Left lung (tissue), 10 donors: ENCODE data around the gene MIPEP. TPM values are rescaled to one million over a fixed set of nuclear protein-coding genes. Genes with fewer than 3 reads are reported as not detected.
"Not testable (repeated sequence)": the region's sequence is repeated elsewhere in the genome, so short reads cannot be mapped to it uniquely, and the experiment has no call there.

Experiments
- ATAC-seq: fragments of 200-7000 bp; cut with Tn5 transposase; one replicate; pipeline ENCODE4 v1.9.1; 2020; ENCODE audit warnings: moderate library complexity
- DNase-seq, 4 donors: peaks; one replicate each; pipeline ENCODE4 v3.0.0-alpha.2; 2013 to 2020
- H3K27ac ChIP-seq, 2 donors: fragments of 200-600 bp; sonication (generic) in 1 of 2; one replicate each; pipeline versions ENCODE4 v1.5.0 to v1.8.0; 2020 to 2021
- H3K27me3 ChIP-seq, 2 donors: fragments of 200-600 bp; sonication (generic) in 1 of 2; one replicate each; pipeline versions ENCODE4 v1.5.0 to v1.8.0; 2020 to 2021
- H3K36me3 ChIP-seq, 2 donors: fragments of 200-600 bp; sonication (generic) in 1 of 2; one replicate each; pipeline versions ENCODE4 v1.5.0 to v1.8.0; 2020 to 2021
- H3K4me1 ChIP-seq, 2 donors: fragments of 200-600 bp; one replicate each; pipeline ENCODE4 v1.8.0; 2021
- H3K4me3 ChIP-seq, 2 donors: fragments of 200-600 bp; sonication (generic) in 1 of 2; one replicate each; pipeline versions ENCODE4 v1.5.0 to v1.8.0; 2020 to 2021; ENCODE audit warnings: mild to moderate bottlenecking in 1 of 2
- H3K9me3 ChIP-seq, 2 donors: fragments of 200-600 bp; sonication (generic) in 1 of 2; one replicate each; pipeline versions ENCODE4 v1.5.0 to v1.8.0; 2020 to 2021
- intact Hi-C, 2 donors: fragments of 100-400 bp; cut with DNase I; formaldehyde crosslinking; loops; one replicate each; pipeline versions ENCODE4 v1.11.2 to v1.14.2; 2022
- polyA plus RNA-seq, 6 donors: library from polyadenylated mRNA; unstranded; fragments of 120-200 nt; gene quantifications; one replicate each; pipeline ENCODE4 v1.2.1, GENCODE V29; 2013; ENCODE audit not compliant: insufficient read length in 6 of 6
- total RNA-seq, 2 donors: library from RNA; stranded (reverse); fragmentation: NEBNext Ultra II Directional; extraction: Animal tissue kit (Norgen Biotek cat#: 25700); gene quantifications; one replicate each; pipeline ENCODE4 v1.2.1, GENCODE V29; 2021
- TF ChIP-seq, protein P1 (sequence below), 2 donors: fragments of 200-600 bp; sonication (generic) in 1 of 2; IDR thresholded peaks; one replicate each; pipeline versions ENCODE4 v1.5.0 to v1.8.0; 2021; ENCODE audit warnings: antibody characterized with exemption in 2 of 2
- donor health status: DM: no; HTN: yes; CAD: no.
- donor health status: DM: no; HTN: no; CAD: no.

The MIPEP gene
- total and polyA plus RNA-seq, 8 donors, result 15.6 to 26.2 (median 17.4) TPM

DNA sequence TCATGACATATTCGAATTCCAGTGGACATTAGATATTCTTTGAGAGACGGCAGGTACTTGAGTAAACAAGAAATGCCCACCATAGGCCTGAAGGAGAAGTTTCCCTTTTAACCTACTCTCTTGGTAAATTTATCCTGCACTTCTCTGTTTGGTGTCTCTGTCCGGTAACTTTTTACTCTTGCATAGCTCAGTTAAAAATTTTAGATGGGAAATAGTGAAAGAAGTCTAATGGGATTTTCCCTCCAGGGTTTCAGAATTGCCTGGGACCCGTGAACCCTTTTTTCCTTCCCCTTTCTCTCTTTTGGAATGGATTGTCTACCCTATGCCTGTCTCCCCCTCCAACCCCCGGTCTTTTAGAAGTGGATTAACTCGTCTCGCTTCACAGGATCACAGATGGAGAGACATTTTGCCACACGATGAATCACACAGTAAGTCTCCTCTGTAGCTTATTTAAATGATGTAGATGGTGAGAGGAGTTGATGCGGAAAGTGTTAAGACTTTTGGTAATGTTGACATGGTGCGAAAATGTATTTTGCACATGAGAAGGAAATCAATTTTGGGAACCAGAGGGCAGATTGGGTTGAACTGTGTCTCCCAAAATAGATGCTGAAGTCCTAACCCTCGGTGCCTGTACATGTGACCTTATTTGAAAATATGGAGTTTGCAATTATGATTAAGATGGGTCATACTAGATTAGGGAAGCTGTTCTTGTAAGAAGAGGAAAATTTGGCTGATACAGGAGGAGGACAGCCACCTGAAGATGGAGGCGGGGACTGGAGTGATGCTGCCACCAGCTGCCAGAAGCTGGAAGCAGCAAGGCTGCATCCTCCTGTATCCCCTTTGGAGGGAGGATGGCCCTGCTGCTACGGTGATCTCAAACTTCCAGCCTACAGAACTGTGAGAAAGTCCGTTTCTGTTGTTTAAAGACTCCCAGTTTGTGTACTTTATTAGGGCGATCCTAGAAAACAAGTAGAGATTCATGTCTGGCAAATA lies 711 bp upstream of the MIPEP start:
- Histone ChIP-seq H3K27me3 (no peaks in the 10 kb centered on the region), H3K4me1 (peaks cover 6 to 15% of the 10 kb centered on the region in 2 donors), H3K9me3 (no peaks in the 10 kb centered on the region), H3K27ac (peak overlapping the region; percentile 86 to 89), H3K4me3 (peak overlapping the region; percentile 91 to 95), H3K36me3 (peaks cover 0 to 2% of the 10 kb centered on the region in 2 donors)
- TF ChIP-seq, protein P1, sequence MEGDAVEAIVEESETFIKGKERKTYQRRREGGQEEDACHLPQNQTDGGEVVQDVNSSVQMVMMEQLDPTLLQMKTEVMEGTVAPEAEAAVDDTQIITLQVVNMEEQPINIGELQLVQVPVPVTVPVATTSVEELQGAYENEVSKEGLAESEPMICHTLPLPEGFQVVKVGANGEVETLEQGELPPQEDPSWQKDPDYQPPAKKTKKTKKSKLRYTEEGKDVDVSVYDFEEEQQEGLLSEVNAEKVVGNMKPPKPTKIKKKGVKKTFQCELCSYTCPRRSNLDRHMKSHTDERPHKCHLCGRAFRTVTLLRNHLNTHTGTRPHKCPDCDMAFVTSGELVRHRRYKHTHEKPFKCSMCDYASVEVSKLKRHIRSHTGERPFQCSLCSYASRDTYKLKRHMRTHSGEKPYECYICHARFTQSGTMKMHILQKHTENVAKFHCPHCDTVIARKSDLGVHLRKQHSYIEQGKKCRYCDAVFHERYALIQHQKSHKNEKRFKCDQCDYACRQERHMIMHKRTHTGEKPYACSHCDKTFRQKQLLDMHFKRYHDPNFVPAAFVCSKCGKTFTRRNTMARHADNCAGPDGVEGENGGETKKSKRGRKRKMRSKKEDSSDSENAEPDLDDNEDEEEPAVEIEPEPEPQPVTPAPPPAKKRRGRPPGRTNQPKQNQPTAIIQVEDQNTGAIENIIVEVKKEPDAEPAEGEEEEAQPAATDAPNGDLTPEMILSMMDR (IDR thresholded peaks at IDR 0.05), result no peak
- intact Hi-C loops, result no loop called here
- DNase-seq, result no peak
- peak; percentile 0 for ATAC-seq

DNA sequence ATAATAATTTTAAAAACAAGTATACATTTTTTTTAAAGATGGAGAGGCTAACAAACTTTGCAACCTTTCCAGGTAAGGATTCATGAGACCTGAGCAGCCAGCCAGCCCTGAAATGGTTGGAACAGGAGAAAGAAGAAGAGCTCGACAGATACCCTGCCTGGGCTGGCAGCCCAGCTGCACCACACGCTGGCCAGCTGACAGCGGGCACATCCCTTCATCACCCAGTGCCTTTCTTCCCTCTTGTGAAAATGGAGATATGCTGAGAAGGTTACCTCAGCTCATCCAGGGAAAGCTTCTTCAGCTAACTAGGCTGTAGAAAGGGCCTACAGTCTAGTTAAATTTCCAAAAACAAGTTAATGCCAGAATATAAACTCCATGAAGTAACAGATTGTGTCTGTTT lies 4.8 kb downstream of the MIPEP start:
- H3K4me3 ChIP-seq, H3K27ac ChIP-seq, ATAC-seq, DNase-seq, intact Hi-C loops, H3K27me3 ChIP-seq, H3K9me3 ChIP-seq, H3K4me1 ChIP-seq: not testable (repeated sequence)
- H3K36me3 ChIP-seq, result peaks cover 0 to 21% of the 10 kb centered on the region in 2 donors

DNA sequence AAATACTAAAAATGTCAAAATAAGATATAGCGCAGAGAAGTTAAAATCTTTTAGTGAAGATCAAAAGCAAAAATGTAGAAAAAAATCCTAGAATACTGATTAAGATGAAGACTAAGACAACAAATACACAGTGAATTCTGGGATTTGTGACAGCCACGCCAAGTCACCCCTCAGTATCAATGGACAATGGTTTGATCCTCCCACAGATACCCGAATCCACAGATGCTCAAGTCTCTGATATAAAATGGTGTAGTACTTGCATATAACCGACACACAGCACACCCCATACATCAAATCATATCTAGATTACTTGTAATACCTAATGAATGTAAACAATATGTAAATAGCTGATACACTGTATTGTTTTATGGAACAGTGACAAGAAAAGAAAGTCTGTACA lies 5.9 kb downstream of the MIPEP start:
- no peaks in the 10 kb centered on the region for H3K27me3 ChIP-seq
- no peak overlapping the region for H3K4me3 ChIP-seq
- H3K4me1 ChIP-seq, result peaks cover 4 to 5% of the 10 kb centered on the region in 2 donors
- DNase-seq, result no peak
- TF ChIP-seq, protein P1 (IDR thresholded peaks at IDR 0.05), result no peak
- ATAC-seq, result no peak
- no peak overlapping the region for H3K27ac ChIP-seq
- intact Hi-C loops, result no loop called here
- peaks cover 0 to 27% of the 10 kb centered on the region in 2 donors for H3K36me3 ChIP-seq
- H3K9me3 ChIP-seq, result no peaks in the 10 kb centered on the region

DNA sequence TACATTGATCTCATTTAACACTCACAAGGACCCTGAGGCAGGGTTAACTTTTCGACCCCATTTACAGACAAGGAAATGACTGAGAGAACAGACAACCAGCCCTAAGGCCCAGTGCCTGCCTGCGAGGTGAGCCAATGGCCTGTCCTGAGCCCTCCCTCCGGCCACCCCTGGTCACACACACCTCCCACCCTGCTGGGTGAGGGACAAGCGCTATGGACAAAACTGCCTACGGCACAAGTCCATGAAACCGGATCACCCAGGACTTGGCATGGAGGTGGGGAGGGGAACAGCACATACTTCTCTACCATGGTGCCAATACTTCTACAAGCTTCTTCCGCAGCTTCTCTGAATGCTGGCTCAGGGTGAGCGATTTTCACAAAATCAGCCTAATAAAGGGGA lies 7.8 kb downstream of the MIPEP start:
- intact Hi-C loops, H3K27me3 ChIP-seq, H3K9me3 ChIP-seq, DNase-seq, ATAC-seq, H3K4me3 ChIP-seq, H3K27ac ChIP-seq, H3K4me1 ChIP-seq: not testable (repeated sequence)
- peaks cover 0 to 27% of the 10 kb centered on the region in 2 donors for H3K36me3 ChIP-seq

GRCh38 chr13:23880493-23881401 lies 8.5 kb downstream of the MIPEP start:
- intact Hi-C loops, H3K4me1 ChIP-seq, H3K27me3 ChIP-seq, H3K4me3 ChIP-seq, H3K27ac ChIP-seq, H3K9me3 ChIP-seq, ATAC-seq: not testable (repeated sequence)
- peaks cover 0 to 27% of the 10 kb centered on the region in 2 donors for H3K36me3 ChIP-seq
- DNase-seq, result peak in 1 of 4 donors; percentile 57

DNA sequence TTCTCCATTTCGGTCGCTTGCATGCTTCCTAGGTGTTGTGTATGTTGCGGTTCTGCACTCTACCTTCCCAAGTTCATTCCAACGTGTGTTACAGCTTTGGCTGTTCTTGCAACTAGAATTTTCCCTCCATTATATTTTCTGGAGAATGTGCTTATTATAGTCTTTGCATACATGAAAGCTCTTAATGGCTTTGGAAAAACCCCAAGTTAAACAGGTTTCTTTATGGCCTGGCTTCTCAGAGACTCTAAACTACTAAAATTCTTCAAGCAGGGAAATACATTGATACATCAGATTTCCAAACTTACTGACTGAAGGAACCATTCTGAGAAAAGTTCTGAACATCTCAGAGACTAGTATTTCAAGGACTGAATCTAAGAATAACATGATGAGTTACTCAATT lies 11.9 kb downstream of the MIPEP start:
- Histone ChIP-seq H3K27ac (no peak overlapping the region), H3K4me1 (no peaks in the 10 kb centered on the region), H3K27me3 (no peaks in the 10 kb centered on the region), H3K36me3 (peaks cover 0 to 14% of the 10 kb centered on the region in 2 donors), H3K9me3 (no peaks in the 10 kb centered on the region), H3K4me3 (no peak overlapping the region)
- no peak for ATAC-seq
- DNase-seq, result no peak
- intact Hi-C loops, result loop anchor here in 1 of 2 donors (10.0 kb wide), 2 partner anchors 162 to 412 kb away; no protein-coding TSS in a partner anchor
- TF ChIP-seq, protein P1 (IDR thresholded peaks at IDR 0.05), result no peak
